ENCODE results near the gene TMEM132D. TPM values are rescaled to one million over a fixed set of nuclear protein-coding genes. Genes with fewer than 3 reads are reported as not detected.

TMEM132D gene
- total and polyA plus RNA-seq, 2 experiments from 2014 or later = 2.0 to 2.4 TPM

DNA sequence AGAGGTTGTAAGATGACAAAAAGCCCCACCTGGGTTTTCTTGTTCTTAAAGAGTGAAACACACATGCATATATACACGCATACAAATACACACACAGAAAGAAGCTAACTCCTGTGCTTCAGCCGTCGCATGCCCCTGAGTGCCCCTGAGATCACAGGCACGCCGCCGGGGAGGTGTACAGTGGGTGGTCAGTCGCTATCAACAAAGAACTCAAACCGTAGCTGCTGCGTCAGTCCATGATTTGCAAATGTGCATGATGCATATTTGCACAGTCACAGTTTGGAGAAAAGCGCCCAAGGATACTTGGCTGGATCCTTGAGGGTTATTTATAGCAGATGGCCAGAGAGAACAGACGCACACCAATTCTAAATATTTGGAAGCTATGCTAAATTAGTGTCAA is 206.9 kb downstream of the TMEM132D start:
- no peaks in the 10 kb centered on the region for H3K36me3 ChIP-seq (replicated peaks; ENCODE audit: insufficient read depth, low read depth)
- no peak overlapping the region for H2AFZ ChIP-seq
- H4K20me1 ChIP-seq (ENCODE audit: insufficient read depth, poor library complexity, severe bottlenecking) = no peaks in the 10 kb centered on the region

DNA sequence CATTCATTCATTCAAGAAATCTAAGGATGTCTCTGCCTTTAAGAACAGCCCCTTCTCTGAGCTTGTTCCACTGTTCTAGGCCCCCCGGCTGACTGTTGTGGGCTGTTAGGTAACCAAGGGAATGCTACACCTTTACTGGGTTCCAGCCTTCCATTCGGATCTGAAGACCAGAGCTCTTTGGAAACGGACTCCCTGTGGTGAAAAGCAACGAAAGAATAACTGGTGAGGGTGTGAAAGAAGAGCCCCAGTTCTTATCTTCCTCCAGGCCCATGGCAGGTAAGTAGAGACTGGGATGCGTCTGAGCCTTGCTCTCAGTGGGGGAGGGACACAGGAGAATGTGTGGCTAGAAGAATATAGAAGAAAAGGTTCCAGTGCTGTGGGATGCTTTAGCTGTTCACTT is 207.4 kb downstream of the TMEM132D start:
- DNase-seq (ENCODE audit: low spot score) = no peak
- Histone ChIP-seq H3K4me1 (ENCODE audit: insufficient read depth) (no peaks in the 10 kb centered on the region), H3K36me3 (replicated peaks; ENCODE audit: insufficient read depth, low read depth) (no peaks in the 10 kb centered on the region), H4K20me1 (ENCODE audit: insufficient read depth, poor library complexity, severe bottlenecking) (no peaks in the 10 kb centered on the region), H3K4me3 (no peak overlapping the region), H3K9me2 (replicated peaks; ENCODE audit: insufficient read depth) (no peaks in the 10 kb centered on the region), H3K27ac (no peak overlapping the region), H3K27me3 (no peaks in the 10 kb centered on the region), H3K4me2 (no peak overlapping the region), H2AFZ (no peak overlapping the region), H3K9me3 (ENCODE audit: low read depth) (no peaks in the 10 kb centered on the region), H3K79me2 (no peaks in the 10 kb centered on the region)
- WGBS (ENCODE audit: low lambda C conversion rate, missing lambda C conversion rate) = 27% methylated on average over 5 of the region's 5 CpGs
- TF ChIP-seq, protein P1, sequence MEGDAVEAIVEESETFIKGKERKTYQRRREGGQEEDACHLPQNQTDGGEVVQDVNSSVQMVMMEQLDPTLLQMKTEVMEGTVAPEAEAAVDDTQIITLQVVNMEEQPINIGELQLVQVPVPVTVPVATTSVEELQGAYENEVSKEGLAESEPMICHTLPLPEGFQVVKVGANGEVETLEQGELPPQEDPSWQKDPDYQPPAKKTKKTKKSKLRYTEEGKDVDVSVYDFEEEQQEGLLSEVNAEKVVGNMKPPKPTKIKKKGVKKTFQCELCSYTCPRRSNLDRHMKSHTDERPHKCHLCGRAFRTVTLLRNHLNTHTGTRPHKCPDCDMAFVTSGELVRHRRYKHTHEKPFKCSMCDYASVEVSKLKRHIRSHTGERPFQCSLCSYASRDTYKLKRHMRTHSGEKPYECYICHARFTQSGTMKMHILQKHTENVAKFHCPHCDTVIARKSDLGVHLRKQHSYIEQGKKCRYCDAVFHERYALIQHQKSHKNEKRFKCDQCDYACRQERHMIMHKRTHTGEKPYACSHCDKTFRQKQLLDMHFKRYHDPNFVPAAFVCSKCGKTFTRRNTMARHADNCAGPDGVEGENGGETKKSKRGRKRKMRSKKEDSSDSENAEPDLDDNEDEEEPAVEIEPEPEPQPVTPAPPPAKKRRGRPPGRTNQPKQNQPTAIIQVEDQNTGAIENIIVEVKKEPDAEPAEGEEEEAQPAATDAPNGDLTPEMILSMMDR (IDR thresholded peaks at IDR 0.05; ENCODE audit: poor library complexity) = no peak
- TF ChIP-seq EZH2 (IDR thresholded peaks at IDR 0.05; ENCODE audit: borderline replicate concordance) = no peak
- TF ChIP-seq EZH2phosphoT487 (IDR thresholded peaks at IDR 0.05; ENCODE audit: low read depth, severe bottlenecking, unreplicated experiment) = no peak

More for the DNA sequence above, 206.9 kb downstream of the TMEM132D start:
- Histone ChIP-seq H3K4me1 (ENCODE audit: insufficient read depth) (no peaks in the 10 kb centered on the region), H3K4me2 (no peak overlapping the region), H3K4me3 (no peak overlapping the region), H3K9me2 (replicated peaks; ENCODE audit: insufficient read depth) (no peaks in the 10 kb centered on the region), H3K27me3 (no peaks in the 10 kb centered on the region), H3K27ac (no peak overlapping the region), H3K9me3 (ENCODE audit: low read depth) (no peaks in the 10 kb centered on the region), H3K79me2 (no peaks in the 10 kb centered on the region)
- whole genome bisulfite sequencing (ENCODE audit: low lambda C conversion rate, missing lambda C conversion rate) = 67% methylated on average over 11 of the region's 11 CpGs
- TF ChIP-seq EZH2phosphoT487 (IDR thresholded peaks at IDR 0.05; ENCODE audit: low read depth, severe bottlenecking, unreplicated experiment) = no peak
- TF ChIP-seq, protein P1 (IDR thresholded peaks at IDR 0.05; ENCODE audit: poor library complexity) = no peak
- TF ChIP-seq EZH2 (IDR thresholded peaks at IDR 0.05; ENCODE audit: borderline replicate concordance) = no peak
- DNase-seq (ENCODE audit: low spot score) = no peak

DNA sequence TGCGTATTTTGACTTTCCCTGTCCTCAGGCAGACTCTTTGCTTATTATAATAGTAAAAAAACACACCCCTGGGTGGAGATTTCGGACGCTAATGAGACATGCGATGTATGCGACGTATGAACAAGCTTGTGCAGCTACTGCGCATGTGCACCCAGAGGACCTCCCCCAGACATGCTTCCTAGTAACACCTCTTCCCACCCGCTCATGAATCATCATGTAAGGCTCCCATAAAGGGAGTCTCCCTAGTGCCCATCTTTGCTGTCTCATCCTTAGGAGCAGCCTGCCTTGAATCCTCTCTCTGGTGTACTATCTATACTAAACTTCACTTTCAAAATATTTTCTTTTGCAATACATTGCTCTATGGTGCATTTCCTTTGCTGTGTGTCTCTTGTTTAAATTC is 210.1 kb downstream of the TMEM132D start:
- Histone ChIP-seq H3K9me2 (replicated peaks; ENCODE audit: insufficient read depth) (no peaks in the 10 kb centered on the region), H3K79me2 (no peaks in the 10 kb centered on the region), H3K4me3 (no peak overlapping the region), H2AFZ (no peak overlapping the region), H4K20me1 (ENCODE audit: insufficient read depth, poor library complexity, severe bottlenecking) (no peaks in the 10 kb centered on the region), H3K27me3 (no peaks in the 10 kb centered on the region), H3K4me1 (ENCODE audit: insufficient read depth) (no peaks in the 10 kb centered on the region), H3K9me3 (ENCODE audit: low read depth) (no peaks in the 10 kb centered on the region), H3K4me2 (no peak overlapping the region), H3K36me3 (replicated peaks; ENCODE audit: insufficient read depth, low read depth) (no peaks in the 10 kb centered on the region), H3K27ac (no peak overlapping the region)
- TF ChIP-seq EZH2 (IDR thresholded peaks at IDR 0.05; ENCODE audit: borderline replicate concordance) = no peak
- TF ChIP-seq, protein P1 (IDR thresholded peaks at IDR 0.05; ENCODE audit: poor library complexity) = no peak
- TF ChIP-seq EZH2phosphoT487 (IDR thresholded peaks at IDR 0.05; ENCODE audit: low read depth, severe bottlenecking, unreplicated experiment) = no peak
- no peak for DNase-seq (ENCODE audit: low spot score)
- WGBS (ENCODE audit: low lambda C conversion rate, missing lambda C conversion rate) = 94% methylated on average over 8 of the region's 8 CpGs

DNA sequence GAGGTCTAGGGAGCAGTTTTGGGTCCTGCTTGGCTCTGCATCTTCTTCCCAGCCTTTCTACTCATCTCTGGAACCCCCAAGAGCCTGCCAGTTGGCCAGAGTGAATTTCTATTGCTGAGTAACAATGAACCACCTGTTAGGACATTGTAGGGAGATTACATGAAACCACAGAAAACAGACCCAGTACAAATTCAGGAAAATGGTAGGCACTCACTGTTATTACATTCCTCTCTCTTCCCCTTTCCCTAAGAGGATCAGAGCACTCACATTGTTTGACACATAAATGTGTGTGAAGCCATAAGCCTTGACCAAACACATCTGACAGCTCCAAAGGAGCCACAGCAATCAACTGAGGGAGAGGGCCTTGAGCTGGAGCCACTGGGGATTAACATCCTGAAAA is 216.1 kb downstream of the TMEM132D start:
- Histone ChIP-seq H4K20me1 (ENCODE audit: insufficient read depth, poor library complexity, severe bottlenecking) (no peaks in the 10 kb centered on the region), H3K4me2 (no peak overlapping the region), H3K36me3 (replicated peaks; ENCODE audit: insufficient read depth, low read depth) (no peaks in the 10 kb centered on the region), H3K9me2 (replicated peaks; ENCODE audit: insufficient read depth) (no peaks in the 10 kb centered on the region), H3K4me1 (ENCODE audit: insufficient read depth) (no peaks in the 10 kb centered on the region), H3K27me3 (no peaks in the 10 kb centered on the region), H3K27ac (no peak overlapping the region), H2AFZ (no peak overlapping the region), H3K9me3 (ENCODE audit: low read depth) (no peaks in the 10 kb centered on the region), H3K4me3 (no peak overlapping the region), H3K79me2 (no peaks in the 10 kb centered on the region)
- no peak for DNase-seq (ENCODE audit: low spot score)
- no peak for TF ChIP-seq EZH2phosphoT487 (IDR thresholded peaks at IDR 0.05; ENCODE audit: low read depth, severe bottlenecking, unreplicated experiment)
- TF ChIP-seq, protein P1 (IDR thresholded peaks at IDR 0.05; ENCODE audit: poor library complexity) = no peak
